HG02973 (cell line): ENCODE measurements around the gene CUX1.

ENCODE experiments used
- ATAC-seq: cut with Tn5 transposase; IDR thresholded peaks from one replicate; pipeline ENCODE4 v1.9.1; 2021; ENCODE audit warnings: moderate library complexity; ENCODE audit not compliant: unreplicated experiment

Gene CUX1

DNA sequence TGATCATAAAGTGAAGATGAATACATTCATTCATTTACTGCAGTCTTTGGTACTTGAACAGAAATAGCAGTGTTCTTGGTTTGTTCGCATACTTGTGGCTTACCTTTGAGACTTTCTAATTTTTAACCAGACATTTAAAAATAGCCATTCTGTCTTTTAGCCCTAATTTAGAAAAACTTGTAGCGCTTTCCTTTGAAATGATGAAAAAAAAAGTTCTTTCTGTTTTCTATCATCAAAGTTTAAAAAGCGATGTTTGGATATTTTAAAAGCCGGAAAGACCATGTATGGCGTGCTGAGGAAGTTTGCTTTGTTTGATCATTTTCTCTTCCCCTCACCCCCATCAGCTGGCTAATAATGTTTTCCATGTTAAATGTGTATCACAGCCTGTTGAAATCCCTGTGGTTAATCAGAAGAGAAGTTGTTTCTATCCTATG, 116.3 kb downstream of the CUX1 start:
- peak; percentile 54 for ATAC-seq

DNA sequence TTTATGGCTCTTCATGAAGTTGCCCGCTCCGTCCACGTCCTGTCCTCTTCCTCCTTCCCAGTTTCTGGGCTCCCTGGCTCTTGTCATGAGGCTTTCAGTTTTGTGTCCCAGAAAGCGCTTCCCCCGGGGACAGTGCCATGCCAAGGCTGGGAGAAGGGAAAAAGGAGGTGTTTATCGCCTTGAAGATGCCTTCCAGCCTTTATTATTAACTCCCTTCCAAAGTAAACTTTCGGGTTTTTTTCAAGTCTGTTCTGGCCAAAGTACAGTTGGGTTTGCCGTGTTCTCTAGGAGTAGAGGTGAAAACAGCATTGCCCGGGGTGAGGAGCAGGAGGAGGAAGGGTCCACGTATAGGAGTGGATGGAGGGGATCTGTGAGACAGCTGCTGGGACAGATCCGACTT, 117.2 kb downstream of the CUX1 start:
- no peak for ATAC-seq

DNA sequence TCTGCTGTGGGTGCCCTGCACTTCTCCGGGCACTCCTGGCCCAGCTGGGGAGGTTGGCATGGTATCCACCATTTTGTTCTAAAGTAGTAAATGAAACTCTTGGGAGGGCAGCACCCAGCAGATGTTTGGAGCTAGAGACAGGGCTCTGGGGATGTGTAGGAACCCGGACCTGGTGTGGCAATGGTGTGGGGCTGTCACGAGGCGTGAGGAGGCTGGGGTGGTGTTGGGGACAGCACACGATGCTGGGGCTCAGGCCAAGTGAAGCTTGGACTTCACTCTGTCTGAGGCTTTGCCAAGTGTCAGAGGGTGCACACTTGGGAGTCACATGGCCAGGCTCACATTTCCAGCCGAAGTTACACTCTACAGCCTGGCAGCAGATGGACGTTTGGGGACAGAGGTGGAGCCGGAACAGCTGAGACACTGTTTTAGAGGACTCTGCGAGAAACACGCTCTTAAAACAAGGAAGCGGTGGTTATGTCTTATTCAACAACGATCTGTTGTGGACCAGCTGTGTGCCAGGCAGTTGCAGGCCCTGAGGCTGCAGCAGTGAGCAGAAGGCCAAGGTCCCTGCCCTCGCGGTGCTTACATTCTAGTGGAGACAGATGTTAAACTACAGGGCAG, 118.2 kb downstream of the CUX1 start:
- ATAC-seq: no peak

DNA sequence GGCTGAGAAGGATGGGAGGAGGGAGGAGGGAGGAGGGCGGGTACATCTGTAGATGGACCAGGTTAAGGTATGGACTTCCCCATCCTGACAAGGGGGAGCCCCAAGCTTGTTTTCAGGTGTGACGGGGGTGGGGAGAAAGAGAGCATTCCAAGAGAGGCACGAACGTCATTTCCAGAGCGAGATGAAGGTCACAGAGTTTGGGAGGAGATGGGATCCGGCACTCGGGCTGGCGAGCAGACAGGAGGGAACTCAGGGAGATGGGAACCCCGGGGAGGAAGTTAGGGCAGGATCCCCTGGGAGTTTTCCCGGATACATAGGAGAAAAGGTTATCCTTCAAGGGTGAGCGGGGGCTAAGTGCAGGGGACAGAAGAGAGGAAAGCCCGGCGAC, 118.8 kb downstream of the CUX1 start:
- ATAC-seq: no peak

DNA sequence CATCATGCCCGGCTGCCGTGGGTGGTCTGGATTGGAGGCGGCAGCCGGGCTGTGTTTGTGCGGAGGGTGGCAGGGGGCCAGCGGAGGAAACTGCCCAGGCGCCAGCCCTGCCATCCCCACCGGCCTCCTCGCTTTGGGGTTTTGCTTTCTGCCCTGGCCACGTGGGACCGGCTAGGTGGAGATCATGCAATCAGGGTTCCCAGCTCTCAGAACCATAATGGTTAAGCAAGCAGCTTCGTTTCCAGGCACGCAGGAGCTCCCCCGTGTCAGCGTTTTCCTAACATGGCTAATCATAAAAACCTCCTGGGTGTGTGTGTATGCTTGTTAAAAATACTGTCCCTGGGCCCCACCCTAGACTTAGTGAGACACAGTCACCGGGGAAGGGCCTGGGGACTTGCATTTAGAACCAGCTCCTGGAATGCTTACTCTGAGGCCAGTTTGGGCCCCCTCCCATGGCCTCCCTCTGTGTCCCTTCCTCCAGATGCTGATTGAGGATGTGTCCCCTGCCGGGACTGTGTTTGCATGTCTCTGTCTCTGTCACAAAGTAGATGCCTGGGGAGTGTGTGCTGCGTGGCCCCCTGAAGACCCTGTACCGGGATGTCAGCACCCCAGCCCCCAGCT, 119.3 kb downstream of the CUX1 start:
- no peak for ATAC-seq

DNA sequence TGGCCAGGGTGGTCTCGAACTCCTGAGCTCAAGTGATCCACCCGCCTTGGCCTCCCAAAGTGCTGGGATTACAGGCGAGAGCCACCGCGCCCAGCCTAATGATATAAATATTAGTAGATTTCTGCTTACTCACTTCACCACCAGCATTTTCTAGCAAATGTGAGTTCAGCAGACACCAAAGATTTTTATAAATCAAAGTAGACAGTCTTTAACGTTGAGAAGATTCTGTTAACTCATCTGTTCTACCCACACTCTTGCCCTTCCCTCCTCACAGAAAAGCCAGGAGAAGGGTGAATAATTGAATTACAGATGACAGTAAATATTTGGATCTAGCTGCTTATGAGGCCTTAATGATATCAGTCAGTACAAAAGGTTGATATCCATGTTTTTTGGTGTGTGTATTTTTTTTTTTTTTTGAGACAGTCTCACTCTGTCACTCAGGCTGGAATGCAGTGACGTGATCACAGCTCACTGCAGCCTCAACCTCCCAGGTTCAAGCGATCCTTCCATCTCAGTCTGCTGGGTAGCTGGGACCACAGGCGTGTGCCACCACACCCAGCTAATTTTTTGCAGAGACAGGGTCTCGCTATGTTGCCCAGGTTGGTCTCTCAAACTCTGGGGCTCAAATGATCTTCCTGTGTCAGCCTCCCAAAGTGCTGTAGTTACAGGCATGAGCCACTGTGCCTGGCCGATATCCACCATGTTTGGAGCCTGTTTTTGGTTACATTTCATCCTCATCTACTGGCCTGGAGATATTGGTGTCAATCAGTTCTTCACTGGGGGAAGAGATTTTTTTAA, 120.5 kb downstream of the CUX1 start:
- no peak for ATAC-seq

DNA sequence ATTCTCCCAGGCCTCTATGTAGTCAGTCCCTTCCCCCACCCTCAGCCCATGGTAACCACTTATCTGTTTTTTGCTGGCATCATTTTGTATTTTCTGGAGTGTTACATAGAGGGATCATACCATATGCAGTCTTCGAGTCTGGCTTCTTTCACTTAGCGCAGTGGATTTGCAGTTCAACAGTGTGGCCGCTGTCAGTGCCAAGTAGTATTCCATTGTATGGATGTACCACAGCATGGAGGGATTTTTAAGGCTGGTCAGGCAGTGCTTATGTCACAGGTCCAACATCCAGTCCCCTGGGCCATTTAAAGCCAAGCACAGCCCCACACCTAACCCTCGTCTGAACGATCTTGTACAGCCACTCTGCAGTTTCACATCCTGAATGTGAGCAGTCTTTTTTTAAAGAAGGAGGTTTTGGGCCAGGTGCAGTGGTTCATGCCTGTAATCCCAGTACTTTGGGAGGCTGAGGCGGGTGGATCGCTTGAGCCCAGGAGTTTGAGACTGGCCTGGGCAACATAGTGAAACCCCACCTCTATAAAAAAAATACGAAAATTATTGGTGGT, 121.8 kb downstream of the CUX1 start:
- ATAC-seq: no peak

DNA sequence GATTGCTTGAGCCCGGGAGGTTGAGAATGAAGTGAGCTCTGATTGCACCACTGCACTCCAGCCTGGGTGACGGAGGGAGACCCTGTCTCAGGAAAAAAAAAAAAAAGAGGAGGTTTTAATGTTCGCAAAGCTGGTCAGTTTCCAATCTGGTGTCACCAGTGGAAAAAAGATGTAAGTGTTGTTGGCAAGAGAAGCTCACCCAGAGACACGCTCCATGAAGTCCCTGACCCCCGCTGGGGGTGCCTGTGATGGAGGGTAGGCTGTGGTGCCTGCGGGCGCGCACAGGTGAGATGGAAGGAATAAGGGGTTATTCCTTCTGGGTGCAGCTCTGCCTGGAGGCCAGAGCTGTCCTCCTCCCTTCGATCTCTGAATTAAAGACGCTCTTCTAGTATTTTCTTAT, 122.7 kb downstream of the CUX1 start:
- no peak for ATAC-seq

DNA sequence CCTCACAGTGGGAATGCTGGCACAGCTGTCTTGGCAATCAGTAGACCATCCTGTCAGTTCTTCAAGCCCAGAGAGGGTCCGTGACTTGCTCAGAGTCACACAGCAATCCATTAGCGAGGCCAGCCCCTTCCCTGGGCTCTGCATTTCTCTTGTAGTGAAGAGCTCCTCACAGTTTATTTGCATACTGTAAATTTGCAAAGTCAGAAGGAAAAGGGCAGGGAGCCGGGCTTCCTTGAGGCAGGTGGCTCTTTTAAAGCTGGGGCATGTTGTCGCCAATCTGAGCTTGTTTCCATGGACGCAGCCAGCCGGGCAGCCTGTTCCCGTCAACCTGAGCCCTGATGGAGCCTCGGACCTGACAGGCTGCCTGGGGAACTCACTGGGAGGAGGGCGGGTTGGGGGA, 123.4 kb downstream of the CUX1 start:
- no peak for ATAC-seq

DNA sequence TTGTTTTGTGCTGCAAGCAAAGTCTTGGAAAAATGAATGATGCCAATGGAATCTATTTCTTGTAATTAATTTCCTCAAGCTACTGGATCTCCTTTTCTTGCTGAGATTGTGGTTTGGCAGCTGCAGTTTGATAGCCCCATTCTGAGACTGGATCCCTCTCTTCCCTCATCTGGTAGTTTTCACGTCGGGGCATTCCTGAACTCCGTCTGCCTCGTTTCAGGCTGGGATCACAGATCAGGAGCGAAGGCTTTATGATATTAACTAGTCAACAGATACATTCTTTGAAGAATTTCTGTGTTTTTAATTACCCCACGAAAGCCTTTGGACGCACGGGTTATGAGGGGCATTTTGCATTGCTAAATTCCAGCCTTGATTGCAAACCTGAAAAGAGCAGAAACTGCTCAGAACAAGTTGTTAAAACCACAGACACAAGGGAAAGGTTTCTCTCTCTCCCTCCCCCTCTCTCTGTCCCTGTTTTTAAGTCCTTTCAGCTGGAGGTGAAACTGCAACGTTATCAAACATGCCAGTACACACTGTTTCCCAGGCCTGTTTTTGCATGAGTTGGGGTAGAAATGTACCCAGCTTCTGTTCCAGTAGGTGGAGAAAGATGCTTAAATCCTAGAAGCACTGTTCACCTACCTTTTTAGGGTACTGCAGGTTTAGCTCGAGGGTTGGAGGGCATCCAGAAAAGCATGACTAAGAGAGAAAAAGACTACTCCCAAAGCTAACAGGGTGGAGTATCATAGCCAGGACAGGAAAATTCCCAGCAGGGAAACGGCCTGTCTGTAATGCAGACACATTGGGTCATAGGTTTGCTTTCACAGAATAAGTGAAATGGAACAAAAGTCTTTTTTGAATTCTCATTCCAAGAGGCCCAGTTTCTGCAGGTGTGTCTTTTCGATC, 124.3 kb downstream of the CUX1 start:
- no peak for ATAC-seq

DNA sequence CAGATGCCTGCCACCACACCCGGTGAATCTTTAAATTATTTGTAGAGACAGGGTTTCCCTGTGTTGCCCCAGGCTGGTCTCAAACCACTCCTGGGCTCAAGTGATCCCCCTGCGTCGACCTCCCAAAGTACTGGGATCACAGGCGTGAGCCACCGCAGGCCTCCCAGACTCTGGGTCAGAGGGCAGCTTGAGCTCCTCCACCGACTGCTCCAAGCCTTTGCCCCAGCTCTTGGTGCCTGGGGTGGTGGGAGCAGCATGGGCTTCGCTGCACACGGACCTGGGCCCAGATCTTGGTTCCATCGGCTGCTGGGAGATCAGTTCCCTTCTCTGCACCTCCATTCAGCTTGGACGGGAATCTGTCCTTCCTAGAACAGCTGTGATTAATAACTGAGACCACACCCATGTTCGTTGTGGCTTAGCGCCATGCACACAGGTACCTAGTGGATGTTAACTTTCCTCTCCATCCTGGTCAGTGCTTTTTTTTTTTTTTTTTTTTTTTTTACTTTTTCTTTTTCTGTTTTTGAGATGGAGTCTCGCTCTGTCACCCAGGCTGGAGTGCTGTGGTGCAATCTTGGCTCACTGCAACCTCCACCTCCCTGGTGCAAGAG, 125.3 kb downstream of the CUX1 start:
- ATAC-seq: no peak

DNA sequence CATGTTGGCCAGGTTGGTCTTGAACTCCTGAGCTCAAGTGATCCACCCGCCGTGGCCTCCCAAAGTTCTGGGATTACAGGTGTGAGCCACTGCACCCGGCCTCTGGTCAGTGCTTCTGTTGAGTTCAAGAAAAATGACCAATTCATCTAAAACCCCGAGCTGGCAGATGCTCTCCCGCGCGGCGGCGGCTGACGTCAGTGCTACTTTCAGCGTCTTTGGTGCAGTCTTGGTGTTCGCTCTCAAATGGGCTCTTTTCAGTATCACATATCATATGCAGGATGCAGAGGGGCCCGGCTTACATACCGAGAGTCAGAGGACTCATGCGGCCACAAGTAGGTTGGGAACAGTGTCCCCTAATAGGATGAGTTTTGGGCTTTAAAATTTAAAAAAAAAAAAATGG, 125.9 kb downstream of the CUX1 start:
- no peak for ATAC-seq

DNA sequence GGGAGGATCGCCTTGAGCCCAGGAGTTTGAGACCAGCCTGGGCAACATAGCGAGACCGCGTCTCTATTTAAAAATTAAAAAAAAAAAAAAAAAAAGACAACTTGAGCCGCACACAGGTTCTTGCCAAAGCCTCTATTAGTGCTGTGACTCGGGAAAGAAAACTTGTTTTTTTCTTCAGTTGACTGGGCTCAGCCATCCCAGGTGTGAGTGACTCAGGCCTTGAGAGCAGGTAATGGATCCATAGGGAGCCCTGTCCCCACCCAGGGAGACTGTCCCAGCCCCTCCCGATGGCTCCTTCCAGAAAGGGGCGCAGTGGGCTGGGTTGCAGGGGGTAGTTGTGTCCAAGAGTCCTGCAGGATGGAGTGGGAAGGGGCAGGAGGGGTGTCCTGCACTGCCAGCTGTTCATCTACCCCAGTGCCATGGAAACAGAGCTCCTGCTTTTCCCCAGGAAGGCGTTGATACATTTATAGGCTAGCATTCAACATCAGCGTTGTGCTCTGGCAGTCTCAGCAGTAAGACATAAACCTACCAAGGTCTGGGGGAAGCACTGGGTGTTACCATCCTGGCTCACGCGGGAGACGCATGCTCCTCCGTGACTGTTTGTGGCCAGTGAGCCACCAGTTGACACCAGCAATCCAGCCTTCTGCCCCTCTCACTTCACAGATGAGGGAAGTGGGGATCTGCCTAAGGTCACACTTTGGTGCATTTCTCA, 126.6 kb downstream of the CUX1 start:
- no peak for ATAC-seq

DNA sequence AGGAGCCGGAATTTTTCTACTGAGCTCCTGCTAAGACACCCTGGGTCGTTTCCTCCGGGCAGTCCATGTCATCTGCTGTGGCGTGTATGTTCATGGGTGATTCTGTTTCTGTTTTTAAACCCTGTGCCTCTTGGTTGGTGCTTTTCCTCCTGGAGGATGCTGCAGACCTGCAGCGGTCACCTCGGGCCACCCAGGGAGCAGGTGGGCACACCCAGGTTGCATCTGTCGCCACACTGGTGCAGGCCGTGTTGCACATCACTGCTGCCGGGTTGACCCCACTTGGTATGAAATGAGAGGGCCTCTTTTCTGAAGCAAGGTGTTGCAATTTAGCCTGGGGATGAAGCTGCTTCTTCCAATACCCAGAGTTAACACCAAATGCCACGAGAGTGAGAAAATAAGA, 127.2 kb downstream of the CUX1 start:
- ATAC-seq: no peak

DNA sequence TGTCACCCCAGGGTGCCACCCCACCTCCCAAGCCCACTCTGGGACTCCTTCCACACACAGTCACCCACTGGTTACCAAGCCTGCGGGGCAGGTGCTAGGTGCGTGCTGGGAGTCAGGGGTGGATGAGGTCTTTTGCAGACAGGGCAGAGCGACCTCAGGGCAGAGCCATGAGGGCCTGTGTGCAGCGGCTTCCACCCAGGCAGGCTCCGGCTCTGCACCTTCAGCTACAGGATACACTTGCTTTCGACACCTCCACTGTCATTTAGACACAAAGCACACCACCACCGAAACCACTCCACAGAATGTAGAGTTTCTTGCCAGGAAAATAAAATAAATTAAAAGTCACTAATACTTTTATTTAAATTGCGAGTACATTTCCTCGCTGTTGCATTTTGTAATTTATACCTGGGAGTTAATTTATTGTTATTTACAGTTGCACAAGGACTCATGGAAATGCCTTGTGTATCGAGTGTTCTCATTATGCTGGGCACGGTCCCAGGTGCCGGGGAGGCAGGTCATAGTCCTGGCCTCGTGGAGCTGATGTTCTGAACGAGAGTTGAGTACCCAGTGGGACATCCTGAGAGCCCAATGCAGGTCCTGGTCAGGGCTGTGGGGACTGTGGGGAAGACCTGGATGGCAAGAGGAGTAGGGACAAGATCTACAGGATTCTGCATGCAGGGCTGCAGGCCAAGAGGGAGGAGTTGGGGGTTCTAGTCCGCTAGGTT, 127.8 kb downstream of the CUX1 start:
- ATAC-seq: no peak

DNA sequence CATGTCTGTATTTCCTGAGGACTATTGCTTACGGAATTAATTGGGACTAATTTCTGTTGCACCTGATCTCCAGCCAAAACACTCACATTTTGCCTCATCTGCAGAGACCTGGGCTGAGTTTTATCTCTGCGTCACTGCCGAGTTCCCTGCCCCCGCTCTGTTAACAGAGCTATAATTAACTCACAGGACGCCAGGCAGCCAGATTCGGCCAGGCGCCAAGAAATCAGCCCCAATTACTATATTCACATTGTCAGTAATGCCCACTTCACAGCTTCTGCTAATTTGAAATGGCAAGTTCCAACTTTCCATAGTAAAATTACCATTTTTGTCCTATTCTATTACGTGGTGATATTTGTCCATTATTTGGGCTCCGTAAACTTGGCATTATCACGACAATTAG, 130.5 kb downstream of the CUX1 start:
- no peak for ATAC-seq

DNA sequence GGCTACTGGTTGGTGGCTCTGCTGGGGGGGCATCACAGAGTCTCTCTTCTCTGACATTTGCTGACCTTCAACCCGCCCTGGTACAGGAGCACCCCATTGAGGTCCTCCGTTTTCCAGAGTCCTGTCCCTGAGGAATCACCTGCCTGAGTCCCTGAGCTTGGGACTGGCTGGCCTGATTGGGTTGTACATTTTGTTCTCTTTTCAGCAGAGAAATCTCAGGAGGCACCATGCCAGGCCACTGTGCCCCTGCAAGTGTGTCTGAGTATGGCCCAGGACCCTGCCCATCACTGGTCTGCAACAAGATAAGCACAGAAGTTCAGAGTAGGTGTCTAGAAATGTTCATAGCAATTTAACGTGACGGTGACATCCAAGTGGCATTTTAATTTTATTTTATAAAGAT, 131.2 kb downstream of the CUX1 start:
- no peak for ATAC-seq

DNA sequence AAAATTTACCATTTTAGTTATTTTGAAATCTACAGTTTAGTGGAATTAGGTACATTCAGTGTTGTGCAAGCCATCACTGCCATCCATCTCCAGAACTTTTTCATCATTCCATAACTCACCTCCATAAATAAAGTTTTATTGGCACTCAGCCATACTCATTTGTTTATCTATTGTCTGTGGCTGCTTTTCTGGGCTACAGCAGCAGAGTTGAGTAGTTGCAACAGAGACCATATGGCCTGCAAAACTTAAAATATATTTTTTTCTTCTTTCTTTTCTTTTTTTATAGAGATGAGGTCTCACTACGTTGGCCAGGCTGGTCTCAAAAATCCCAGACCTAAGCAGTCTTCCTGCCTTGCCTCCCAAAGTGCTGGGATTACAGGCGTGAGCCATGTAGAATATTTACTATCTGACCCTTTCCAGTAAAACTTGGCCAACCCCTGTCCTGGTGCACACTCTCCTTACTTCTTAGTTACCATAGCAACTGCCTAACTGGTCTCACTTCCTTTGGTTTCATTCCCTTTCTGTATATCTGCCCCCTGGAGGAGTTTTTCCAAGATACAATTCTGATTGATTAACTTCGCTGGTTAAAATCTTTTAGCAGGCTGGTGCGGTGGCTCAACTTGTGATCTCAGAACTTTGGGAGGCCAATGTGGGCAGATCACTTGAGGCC, 133.2 kb downstream of the CUX1 start:
- ATAC-seq: no peak

DNA sequence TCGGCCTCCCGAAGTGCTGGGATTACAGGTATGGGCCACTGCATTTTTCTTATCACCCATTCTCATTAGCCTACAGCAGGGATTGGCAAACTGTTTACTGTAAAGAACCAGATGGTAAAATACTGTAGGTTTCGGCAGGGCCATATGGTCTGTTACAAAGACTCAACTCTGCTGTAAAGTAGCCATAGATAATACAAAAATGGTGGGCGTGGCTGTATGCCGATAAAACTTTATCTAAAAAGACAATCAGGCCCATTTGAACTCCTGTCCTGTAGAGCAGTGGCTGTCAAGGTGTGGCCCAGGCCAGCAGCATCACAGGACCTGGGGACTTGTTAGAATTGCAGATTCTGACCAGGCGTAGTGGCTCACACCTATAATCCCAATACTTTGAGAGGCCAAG, 134.3 kb downstream of the CUX1 start:
- ATAC-seq: no peak
